HG02973 (cell line): ENCODE results near the gene LKAAEAR1.
"Not testable (repeated sequence)": the region's sequence is repeated elsewhere in the genome, so short reads cannot be mapped to it uniquely, and the experiment has no call there.

Source experiments
- ATAC-seq: cut with Tn5 transposase; IDR thresholded peaks from one replicate; pipeline ENCODE4 v1.9.1; 2021; ENCODE audit warnings: moderate library complexity; ENCODE audit not compliant: unreplicated experiment

Gene LKAAEAR1

DNA sequence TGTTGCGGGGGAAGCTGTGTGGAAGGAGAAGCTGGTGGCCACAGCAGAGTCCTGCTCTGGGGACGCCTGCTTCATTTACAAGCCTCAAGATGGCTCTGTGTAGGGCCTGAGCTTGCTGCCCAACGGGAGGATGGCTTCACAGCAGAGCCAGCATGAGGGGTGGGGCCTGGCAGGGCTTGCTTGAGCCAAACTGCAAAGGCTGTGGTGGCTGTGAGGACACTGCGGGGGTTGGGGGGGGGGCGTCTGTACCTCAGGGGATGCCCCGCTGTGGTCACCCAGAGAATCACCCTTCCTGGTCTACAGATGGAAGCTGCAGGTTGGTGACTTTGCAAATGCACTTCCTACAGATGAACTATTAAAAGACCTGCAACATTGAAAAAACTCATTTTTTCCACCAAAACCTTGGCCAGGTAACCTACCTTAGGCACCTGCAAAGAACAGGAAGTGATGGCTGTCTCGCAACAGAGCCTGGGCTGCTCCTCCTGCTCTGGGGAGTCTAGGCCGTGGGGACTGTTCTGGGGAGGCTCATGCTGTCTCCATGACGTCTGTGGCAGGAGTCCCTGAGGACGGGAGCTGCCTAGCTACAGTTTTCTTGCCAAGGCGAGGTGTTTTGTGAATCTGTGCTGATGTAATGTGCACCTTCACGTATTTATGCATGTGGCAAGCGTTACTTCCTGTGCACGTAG, 15.8 kb upstream of the LKAAEAR1 start:
- no peak for ATAC-seq

DNA sequence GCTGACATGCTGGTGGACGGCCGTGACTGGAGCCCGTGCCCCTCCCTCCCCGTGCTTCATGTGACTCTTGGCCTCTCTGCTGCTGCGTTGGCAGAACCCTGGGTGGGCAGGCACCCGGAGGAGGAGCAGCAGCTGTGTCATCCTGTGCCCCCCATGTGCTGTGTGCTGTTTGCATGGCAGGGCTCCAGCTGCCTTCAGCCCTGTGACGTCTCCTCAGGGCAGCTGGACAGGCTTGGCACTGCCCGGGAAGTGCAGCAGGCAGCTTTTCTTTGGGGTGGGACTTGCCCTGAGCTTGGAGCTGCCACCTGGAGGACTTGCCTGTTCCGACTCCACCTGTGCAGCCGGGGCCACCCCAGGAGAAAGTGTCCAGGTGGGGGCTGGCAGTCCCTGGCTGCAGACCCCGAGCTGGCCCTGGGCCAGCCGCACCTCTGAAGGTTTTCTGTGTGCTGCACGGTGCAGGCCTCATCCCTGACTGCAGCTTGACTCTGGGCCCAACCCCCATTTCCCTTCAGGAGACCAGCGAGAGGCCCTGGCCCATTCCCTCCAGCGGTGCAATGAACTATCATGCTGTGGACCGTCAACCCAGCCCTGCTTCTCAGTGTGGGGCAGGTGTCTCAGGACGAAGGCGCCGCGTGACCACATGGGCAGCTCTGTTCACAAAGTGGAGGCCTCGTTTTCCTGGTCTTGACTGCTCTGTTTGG, 15.0 kb upstream of the LKAAEAR1 start:
- ATAC-seq, result no peak

DNA sequence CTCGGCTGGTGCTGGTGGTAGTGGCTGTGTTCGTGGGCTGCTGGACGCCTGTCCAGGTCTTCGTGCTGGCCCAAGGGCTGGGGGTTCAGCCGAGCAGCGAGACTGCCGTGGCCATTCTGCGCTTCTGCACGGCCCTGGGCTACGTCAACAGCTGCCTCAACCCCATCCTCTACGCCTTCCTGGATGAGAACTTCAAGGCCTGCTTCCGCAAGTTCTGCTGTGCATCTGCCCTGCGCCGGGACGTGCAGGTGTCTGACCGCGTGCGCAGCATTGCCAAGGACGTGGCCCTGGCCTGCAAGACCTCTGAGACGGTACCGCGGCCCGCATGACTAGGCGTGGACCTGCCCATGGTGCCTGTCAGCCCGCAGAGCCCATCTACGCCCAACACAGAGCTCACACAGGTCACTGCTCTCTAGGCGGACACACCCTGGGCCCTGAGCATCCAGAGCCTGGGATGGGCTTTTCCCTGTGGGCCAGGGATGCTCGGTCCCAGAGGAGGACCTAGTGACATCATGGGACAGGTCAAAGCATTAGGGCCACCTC, 14.3 kb upstream of the LKAAEAR1 start:
- no peak for ATAC-seq

DNA sequence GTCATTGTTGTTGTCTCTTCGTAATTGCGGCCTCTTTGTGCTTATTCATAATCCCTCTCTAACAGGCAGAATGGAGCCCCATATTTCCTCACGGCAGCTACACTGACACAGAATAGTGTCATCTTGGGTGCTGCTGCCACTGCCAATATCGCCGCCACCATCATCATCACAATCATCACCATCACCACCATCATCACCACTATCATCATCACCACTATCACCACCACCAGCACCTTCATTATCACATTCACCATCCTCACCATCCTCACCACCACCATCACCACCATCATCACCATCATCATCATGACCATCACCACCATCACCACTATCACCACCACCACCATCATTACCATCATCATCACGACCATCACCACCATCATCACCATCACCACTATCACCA, 12.3 kb upstream of the LKAAEAR1 start:
- no peak for ATAC-seq

DNA sequence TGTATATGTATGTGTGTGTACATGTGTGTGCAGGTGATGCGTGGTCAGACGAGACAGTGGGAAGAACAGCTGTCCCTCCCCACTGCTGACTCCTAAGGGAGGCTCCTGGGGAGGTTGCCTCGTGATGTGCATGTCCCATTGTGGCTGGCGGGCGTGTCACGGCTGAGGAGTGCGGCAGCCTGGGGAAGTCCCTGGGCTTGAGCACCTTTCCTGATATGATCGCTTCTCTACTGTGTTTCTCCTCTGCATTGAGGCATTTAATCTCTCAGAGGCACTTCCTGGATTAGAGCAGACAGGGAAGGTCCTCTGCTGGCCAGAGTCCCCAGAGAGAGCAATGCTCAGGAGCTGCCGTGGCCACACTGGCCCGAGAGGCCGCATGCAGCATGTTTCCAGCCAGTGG, 11.7 kb upstream of the LKAAEAR1 start:
- ATAC-seq, result no peak

DNA sequence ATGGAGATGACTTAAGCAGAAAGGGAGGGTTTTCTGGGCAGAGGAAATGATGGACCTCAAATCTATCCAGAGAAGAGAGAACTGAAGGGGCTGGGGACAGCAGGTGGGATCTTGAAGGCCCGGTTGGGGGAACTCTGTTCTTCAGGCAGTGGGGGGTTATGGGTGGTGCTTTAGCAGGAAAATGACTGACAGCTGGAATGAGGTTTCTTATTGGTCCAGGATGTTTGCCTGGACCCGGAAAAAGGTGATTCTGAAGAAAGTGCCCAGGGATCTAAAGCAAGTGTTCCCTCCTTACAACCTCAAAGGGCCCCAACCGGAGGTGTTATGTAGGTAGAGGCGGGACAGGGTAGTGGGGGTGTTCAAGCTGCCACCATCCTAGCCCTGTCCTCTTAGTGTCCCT, 11.3 kb upstream of the LKAAEAR1 start:
- ATAC-seq, result no peak

DNA sequence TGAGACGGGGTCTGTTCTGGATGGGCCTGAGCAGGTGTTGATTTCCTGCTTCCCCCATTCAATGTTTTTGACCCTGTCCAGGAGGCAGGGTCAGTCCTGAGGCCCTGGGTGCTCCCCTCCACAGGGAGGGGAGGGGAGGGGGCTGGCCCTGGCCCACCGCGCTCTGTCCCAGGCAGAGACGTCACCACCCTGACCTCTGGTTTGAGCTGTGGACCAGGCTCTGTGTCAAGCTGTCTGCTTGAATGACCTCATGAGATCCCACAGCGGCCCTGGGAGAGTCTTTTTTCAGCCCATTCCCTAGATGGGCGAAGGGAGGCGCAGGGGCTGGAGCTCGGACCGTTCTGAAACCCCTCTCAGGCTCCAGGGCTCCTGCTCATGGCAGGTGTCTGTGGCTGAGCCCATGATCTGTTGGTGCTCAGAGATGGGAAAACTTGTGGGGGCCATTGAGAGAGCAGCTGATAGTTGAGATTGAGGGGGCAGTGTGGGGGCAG, 8.9 kb upstream of the LKAAEAR1 start:
- no peak for ATAC-seq

DNA sequence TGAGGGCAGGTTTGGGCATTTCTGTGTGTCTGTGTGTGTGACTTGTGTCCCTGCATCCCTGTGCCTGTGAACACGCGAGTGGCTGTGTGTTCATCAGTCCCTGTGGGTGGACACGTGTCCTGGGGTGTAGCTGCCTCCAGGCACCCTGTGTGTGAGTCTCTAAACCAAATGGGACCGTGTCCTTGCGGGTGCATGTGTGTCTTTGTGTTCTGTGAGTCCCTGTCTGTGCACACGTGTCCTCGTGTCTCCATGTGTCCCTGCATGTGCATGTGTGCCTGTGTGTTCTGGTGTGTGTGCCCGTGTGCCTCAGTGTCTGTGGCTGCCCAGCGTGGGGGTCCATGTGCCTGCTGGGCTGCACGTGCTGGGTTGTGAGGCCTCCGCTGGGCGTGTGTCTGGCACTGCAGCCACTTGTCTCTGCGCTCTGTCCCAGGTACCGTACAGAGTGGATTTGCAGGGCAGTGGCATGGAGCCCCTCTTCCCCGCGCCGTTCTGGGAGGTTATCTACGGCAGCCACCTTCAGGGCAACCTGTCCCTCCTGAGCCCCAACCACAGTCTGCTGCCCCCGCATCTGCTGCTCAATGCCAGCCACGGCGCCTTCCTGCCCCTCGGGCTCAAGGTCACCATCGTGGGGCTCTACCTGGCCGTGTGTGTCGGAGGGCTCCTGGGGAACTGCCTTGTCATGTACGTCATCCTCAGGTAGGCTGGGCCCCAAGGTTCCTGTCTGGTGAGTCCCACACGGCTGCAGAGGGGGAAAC, 8.2 kb upstream of the LKAAEAR1 start:
- no peak for ATAC-seq

DNA sequence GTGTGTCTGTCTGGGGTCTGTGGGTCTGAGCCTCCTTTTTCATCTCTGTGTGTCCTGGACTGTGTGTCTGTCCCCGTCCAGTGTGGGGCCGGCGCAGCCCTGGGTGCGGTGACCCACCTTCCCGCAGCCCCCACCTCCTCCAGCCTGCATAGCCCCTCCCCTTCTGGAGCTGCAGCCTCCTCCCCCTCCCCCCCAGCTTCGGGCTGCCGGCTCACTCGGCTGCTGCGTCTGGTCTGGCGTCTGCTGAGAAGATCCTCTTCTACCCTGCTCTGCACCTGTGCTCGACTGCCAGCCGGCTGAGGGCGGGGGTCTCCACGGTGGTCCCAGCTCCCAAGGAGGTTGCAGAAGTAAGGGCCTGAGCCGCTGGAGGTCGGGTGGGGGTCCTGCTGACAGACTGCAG, 7.6 kb upstream of the LKAAEAR1 start:
- ATAC-seq, result no peak

DNA sequence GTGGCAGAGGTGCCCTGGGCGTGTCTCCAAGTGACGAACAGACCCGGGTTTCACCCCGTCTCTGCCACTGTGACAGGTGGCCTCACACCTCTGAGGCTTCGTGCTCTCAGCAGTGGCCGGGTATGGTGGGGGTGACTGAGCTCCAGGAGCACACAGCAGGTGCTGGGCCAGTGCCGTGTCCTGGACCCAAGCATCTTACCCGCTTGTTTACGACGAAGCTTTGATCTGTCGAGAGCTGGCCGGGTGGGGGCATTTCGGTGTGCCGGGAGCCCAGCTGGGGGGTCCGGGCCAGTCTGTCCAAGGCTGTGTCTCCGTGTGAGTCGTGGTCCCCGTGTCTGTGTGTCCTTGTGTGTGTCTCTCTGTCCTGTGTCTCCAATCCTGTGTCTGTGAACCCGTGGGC, 7.1 kb upstream of the LKAAEAR1 start:
- no peak for ATAC-seq

DNA sequence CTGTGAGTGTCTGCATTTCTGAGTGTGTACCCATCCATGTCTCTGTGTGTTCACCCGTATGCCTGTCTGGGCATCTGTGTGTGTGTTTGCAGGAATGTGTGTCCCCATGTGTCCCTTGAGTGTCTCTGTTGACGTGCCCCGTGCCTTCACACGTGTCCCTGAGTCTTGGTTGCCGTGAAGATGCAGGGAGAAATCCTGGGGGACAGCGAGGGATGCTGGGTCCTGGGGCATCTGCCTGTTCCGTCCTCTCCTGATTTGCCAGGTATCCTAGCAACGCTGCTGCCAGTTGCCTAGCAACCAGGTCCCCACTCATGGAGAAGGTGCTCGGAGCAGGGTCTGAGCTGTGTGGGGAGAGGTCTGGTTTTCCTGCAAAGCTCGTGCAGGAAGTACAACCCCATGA, 6.0 kb upstream of the LKAAEAR1 start:
- ATAC-seq, result no peak

DNA sequence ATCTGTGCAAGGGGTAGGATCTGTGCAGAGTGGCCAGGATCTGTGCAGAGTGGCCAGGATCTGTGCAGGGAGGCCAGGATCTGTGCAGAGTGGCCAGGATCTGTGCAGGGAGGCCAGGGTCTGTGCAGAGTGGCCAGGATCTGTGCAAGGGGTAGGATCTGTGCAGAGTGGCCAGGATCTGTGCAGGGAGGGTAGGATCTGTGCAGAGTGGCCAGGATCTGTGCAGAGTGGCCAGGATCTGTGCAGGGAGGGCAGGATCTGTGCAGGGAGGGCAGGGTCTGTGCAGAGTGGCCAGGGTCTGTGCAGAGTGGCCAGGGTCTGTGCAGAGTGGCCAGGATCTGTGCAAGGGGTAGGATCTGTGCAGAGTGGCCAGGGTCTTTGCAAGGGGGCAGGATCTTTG, 4.4 kb upstream of the LKAAEAR1 start:
- not testable (repeated sequence) for ATAC-seq

DNA sequence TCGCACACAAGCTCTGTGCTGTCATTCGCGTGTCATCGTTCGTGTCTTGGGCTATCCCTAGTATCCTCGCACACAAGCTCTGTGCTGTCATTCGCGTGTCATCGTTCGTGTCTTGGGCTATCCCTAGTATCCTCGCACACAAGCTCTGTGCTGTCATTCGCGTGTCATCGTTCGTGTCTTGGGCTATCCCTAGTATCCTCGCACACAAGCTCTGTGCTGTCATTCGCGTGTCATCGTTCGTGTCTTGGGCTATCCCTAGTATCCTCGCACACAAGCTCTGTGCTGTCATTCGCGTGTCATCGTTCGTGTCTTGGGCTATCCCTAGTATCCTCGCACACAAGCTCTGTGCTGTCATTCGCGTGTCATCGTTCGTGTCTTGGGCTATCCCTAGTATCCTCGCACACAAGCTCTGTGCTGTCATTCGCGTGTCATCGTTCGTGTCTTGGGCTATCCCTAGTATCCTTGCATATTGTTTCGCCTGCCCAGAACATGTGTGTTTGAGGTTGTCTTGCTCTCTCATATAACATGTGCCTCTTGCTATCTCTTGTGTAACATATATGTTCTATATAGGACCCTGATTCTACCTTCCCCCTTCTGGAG, 3.1 kb upstream of the LKAAEAR1 start:
- not testable (repeated sequence) for ATAC-seq

DNA sequence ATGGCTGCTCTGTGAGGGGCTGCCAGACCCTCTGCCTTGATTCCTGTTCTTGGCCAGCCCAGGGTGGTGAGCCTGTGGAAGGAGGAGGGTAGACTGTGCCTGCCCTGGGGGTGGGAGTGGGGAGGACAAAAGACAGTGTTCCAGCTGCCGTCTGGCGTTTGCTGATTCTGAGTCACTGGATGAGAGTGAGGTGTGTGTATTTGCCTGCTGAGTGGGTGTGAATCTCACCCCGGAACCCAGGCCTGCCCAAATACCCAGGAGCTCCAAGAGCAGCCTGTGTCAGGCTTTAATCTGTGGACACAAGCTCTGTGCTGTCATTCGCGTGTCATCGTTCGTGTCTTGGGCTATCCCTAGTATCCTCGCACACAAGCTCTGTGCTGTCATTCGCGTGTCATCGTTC, 2.6 kb upstream of the LKAAEAR1 start:
- ATAC-seq, result no peak

DNA sequence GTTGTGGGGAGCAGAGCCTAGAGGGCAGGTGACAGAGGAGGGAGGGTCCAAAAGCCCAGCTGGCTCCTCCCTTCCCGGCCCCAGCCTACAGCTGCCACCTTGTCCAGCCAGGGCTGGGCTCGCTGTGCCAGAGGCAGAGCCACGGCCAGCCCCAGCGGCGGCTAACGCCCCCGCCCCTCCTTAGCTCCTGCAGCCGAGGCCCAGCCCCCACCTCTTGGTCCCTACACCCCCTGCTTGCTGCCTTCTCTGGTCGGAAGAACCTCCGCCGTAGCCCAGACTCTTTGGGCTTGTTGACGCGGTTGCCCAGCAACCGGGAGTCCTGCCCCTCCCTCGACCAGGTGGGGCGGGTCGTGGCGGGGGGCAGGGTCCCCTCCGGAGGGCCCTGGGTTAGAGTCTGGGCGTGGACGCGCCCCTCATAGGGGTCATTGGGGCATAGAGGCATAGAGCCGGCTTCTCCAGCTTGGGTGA, 521 bp upstream of the LKAAEAR1 start:
- no peak for ATAC-seq

DNA sequence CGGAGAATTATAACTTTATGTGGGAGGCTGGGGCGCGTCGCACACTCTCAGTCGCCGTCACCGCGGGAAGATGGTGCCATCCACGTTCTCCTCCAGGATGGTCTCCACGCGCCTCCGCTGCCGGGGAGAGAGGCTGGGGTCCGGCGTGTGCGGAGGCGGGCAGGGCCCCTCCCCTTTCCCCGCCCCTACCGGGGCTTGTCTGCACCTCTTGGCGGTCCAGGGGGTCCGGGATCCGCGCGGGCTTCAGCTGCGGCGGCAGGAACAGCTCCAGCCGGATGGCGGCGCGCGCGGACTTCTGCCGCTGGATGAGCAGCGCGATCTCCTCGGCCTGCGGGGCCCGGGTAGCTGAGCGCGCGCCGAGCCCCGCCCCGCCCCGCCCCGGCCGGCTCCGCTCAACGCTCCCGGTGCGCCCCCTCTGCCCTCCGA, 807 bp downstream of the LKAAEAR1 start:
- no peak for ATAC-seq

DNA sequence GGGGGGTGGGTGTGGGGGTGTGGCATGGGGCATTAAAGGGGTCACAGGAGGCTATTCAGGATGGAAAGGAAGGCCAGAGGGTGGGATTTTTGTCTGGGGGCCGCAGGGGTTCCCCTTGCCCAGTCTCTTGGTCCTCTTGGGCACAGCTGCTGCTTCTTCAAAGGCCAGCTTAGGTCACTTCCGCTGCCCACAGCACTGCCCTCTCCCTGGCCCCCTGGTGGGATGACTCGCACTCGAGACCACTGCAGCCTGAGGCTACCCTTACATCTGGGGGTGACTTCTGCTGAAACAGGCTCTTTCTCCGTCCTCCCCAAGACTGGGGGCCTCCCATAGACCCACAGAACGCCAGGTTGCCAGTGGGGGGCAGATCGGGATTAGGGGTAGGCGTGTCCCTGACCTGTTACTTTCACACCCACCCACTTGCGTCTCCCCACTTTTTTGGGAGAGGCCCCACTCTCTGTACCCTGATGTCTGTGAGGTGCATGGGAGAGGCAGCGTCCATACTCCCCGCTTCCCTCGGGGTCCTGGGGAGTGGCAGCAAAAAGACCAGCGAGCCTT, 1.3 kb downstream of the LKAAEAR1 start:
- ATAC-seq, result no peak

DNA sequence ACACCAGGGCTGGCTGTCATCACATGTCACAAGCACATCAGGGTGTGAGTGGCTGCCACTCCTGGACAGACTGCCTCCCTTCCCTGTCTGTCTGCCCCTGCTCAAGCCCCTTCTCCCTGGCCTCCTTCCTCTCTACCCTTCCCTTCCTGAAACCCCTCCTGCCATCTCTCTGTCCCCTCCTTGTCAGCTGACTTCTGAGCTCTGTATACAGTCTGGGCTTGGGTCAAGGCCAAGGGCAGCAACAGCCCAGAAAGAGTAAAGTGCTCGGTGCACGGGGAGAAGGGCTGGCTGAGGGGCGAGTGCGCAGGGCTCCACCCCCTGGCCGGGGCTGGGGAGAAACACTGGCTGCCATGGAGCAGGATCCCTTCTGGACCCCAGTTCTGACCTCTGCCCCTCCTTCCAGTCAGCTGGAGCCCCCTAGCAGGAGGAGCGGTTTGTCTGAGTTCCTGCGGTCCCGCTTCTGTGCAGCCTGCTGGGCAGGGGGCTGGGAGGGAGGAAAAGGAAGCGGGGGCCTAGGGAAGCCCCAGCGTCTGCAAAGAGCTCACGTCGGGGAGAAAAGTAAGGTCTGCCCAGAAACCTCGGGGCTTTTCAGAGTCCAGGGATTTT, 2.0 kb downstream of the LKAAEAR1 start:
- no peak for ATAC-seq

DNA sequence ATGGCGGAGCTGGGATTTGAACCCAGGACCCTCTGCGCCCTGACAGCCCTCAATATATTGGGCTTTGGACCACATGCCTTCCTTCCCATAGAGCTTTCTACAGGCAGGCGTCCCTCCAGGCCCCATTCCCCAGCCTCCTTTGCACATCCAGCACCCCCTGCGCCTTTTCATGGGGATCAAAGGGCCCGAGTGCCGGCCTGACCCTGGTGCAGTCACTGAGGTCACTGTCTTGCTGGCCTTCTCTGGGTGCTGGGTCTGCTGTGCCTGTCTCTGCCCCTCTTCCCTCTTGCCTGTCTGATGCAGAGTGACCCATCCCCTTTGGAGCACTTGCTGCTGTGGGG, 2.6 kb downstream of the LKAAEAR1 start:
- no peak for ATAC-seq

DNA sequence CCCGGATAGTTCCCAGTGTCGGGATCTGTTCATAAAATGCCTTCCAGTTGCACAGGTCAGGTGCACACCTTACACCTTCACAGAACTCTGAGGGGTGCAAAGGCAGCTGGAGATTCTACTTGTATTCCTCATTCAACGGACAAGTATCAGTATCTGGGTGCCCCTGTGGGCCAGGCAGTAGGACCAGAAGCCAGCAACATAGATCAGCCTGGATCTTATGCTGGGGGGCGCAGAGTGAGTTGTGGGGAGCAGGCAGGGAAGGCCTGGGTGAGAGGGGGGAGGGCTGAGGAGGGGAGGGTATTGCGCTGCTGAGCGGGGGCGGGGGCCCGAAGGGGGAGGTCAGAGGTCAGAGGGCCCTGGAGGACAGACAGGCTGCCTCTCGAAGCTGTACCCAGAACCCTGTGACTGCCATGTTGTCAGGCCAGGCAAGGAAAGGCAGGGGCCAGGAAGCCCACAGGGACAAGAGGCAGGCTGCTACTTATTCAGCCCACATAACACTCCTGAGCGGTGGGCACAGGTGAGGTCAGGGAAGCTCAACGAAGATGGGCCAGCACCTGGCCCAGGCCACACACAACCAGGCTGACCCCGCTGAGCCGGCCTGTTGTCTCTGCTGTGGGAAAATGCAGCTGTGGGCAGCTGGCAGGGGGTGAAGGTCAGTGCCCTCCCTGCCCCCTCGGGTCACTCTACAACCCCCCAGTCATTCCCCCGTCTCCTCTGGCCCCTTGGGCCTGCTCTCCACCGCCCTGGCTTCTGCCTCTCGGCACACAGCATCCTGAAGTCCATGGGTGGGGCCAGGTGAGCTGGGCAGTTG, 3.2 kb downstream of the LKAAEAR1 start:
- no peak for ATAC-seq
